HG02970 (cell line): ENCODE data around the gene PPARGC1A.

Experiments
- ATAC-seq: cut with Tn5 transposase; IDR thresholded peaks from one replicate; pipeline ENCODE4 v1.9.1; 2021; ENCODE audit warnings: mild to moderate bottlenecking, moderate library complexity, moderate number of reproducible peaks; ENCODE audit not compliant: unreplicated experiment, low FRiP score

The PPARGC1A gene

GRCh38 chr4:23889814-23890341 is at the start of gene PPARGC1A:
Gene PPARGC1A (minus strand): TSS chr4:23890047. CDS start chr4:23889957, 90 bp downstream.
- no peak for ATAC-seq

DNA sequence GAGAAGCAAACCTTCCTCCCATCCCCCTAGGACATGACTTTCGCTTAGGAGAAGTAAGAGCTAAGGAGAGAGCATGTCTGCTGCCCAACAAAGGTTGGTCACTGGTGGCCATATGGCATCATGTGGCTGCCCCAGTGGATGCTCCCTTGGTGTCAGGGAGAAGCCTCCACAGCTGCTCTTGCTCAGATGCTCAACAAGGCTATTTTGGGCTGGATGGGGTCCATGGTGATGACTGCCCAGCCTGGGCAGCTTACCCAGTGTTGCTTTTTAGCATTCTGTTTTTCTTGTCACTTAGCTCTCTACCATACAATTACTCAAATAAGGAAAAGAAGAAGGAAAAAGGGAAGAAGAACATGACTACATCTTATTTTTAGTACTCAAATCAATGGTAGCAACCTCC is 48.9 kb upstream of the PPARGC1A start:
- no peak for ATAC-seq

DNA sequence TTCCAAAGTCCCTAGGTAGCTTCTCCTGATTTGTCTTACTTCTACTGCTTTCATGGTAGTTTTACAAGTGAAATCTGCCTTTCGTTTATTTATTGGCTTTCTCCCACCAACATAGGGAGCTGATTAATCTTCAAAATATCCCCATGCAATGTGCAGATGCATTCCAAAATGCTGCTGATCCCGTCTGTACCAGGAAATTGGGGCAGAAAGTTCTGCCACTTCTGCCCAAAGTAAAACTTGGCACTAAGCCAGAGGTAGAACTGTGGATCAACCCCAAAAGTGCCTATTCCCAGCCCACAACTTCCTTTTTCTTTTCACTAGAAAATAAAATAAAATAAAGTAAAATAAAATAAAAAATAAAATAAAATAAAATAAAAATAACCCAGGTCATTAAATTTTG is 47.3 kb upstream of the PPARGC1A start:
- ATAC-seq, result no peak

- ATAC-seq, result no peak
Observed at GRCh38 chr4:23934915-23935314, 45.1 kb upstream of the PPARGC1A start.

DNA sequence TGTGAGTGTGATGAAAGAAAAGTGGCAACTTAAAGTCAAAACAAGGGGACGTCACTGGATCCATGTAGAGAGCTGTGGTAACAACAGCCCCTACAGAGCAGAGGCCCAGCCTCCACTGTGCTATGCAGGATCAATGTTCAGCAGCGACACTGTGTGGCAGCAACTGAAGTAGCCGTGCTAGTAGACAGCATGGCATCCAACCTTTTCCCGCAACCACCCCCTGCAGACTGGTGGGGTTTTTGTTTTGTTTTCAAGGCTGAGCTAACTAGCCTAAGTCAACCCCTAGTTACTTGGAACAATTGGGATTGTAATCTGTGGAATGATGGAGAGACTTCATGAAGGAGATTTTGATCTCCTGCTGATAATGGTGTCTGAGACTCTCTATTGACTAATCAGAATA is 44.4 kb upstream of the PPARGC1A start:
- no peak for ATAC-seq

GRCh38 chr4:23932901-23933308 is 43.1 kb upstream of the PPARGC1A start:
- ATAC-seq, result no peak

DNA sequence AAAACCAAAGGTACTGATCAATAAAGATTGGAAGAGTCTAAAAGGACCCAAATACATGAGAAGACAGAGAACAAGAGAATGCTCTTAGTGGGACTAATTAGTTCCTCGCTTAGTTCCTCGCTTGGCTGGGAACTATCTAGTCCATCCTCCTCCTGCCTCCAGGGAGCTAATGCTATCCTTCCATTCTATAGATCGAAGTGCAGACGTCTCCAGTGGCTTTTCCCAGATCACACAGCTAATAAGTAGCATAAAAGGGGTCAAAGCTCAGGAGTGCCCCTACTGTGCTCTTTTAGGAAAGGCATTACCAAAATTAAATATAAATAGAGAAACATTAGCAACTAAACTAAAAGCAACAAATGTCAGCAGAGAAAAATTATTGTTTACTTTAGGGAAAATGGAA is 42.3 kb upstream of the PPARGC1A start:
- no peak for ATAC-seq

GRCh38 chr4:23931489-23931830 is 41.6 kb upstream of the PPARGC1A start:
- ATAC-seq, result no peak

GRCh38 chr4:23930750-23931488 is 41.1 kb upstream of the PPARGC1A start:
- no peak for ATAC-seq

- no peak for ATAC-seq
Observed at GRCh38 chr4:23929248-23929647, 39.4 kb upstream of the PPARGC1A start.

GRCh38 chr4:23924556-23924955 is 34.7 kb upstream of the PPARGC1A start:
- ATAC-seq, result no peak

- ATAC-seq, result no peak
Observed at GRCh38 chr4:23923840-23924239, 34.0 kb upstream of the PPARGC1A start.

DNA sequence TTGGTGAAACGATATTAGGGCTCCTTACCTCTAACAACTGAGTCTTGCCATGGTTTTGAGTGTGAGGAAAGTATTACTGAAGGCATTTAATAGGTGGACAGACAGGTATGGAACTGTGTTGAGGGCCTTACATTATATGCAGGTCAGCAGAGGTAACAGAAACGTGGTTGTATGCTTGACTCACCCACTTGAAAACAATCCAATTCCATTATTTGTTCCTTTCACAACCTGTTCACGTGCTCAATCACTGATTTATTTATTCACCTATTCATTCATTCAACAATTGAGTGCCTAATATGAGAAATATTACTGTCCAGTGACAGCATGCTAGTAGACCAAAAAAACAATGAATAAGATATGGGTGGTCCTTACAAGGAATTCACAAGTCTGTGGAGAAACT is 33.3 kb upstream of the PPARGC1A start:
- ATAC-seq, result no peak

DNA sequence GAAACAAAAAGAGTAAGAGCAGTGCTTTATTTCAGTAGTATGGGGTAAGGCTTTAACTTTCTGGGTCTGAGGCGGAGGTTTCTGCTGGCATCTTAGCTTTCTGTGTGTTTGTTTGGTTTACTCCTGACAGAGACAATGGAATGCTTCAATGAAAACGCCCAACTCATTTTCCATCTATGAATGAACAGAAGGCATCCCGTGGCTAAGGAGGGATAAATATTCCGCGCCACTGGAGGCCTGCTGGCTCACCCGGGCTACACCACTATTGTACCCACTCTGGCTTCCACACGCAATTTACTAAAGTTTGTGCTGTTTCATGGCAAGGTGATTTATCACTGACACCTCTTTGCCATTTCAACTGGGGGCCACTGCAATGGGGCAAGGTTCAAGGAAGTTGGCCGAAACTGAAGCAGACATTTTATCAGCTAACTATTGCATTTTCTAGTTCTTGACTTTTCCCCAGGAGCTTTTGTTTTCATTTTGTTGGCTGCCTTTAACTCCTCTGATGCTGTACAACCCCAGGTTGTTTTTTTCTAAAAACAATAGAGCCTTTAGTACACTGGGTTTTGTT is 32.8 kb upstream of the PPARGC1A start:
- ATAC-seq, result no peak

DNA sequence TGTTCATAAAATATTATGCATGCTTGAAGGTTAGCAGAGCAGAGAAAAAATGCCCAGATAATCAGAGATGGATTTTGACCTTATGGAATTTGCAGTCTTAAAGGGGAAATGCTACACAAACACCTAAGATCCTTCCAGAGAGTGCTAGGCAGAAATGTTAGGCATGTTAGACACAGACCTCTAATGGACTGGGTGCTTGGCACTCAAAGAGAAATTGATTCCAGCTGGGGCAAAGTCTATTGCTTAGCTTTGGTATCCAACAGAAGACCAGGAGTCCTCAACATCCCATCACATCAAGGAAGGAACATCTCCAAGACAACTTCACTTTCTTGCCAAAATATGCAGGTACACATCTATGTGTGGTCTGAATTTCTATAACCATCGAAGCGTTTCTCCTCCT is 32.2 kb upstream of the PPARGC1A start:
- ATAC-seq, result no peak

DNA sequence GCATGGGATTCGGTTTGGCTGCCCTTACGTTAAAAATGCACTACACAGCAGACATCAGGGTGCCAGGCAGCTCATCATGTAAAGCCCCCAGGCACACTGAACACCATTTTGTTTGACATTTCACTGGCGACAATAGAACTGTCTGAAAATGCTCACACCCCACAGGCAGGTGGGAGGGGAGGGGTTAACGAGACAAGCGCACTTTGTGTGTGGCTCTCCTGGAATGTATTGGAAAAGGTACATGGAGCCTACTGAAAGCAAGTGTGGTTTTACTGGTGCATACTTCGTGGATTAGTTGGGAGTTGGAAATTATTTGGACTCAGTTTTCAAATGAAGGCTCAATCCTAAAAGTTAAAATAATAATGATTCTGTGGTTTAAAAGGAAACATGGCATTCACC is 31.6 kb upstream of the PPARGC1A start:
- ATAC-seq, result no peak

DNA sequence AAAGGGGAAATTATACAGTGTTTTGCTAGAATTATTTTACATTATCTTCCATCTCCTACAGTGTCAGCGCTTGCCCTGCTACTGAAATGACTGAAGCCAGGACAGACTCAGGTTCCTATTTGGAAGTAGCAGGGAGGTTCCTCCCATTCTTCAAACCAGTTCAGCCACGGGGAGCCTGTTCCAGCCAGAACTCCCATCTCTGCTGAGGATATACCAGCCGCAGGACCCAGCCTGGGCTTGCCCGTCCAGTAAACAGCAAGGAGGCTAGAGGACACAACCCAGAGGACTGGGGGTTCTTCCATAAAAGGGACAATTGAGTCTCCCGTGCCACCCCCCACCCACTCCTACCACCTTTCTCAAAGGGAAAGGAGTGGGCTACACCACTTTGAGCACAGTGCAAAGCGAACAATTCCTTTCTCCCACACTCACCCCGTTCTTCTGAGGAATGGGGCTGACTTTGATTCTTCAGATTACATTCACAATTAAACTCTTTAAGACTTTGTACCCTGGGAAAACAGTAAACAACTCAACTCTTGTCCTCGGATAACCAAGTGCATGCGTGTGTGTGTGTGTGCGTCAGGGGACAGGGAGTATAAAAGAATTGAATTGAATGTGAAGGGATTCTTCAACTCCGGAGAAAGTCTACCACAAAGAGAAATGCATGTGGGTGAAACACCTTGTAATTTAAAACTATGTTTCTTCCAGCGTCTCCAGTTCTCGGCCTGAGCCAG is 31.0 kb upstream of the PPARGC1A start:
- no peak for ATAC-seq

GRCh38 chr4:23920296-23920695 is 30.4 kb upstream of the PPARGC1A start:
- ATAC-seq, result no peak

DNA sequence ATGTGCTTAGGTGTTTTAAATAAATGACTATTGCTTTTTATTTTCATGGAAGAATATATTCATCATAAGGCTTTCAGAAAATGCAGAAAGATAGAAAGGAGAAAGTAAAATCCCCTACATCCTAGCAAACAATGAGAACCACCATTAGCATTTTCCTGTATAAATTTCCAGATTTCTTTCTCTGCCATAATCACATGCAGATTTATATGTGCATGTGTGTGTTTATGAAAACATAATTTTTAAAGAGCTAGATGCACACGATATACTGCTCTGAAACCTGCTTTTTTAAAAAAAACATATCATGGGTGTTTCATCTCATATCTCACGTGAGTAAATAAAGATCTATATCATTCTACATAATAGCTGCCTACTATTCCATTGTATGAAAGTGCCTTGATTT is 26.4 kb upstream of the PPARGC1A start:
- ATAC-seq, result no peak

GRCh38 chr4:23915459-23916132 is 25.7 kb upstream of the PPARGC1A start:
- no peak for ATAC-seq
